Right ventricle myocardium superior (tissue), 1 donor: ENCODE data around the gene TNRC6C. TPM values are rescaled to one million over a fixed set of nuclear protein-coding genes. Genes with fewer than 3 reads are reported as not detected.

Experiments used
- ATAC-seq: fragments of 200-7000 bp; cut with Tn5 transposase; one replicate; pipeline ENCODE4 v1.9.1; 2020; ENCODE audit warnings: mild to moderate bottlenecking; ENCODE audit not compliant: poor library complexity
- DNase-seq: peaks from one replicate; pipeline ENCODE4 v3.0.0-alpha.2; 2020
- intact Hi-C: fragments of 100-400 bp; cut with DNase I; formaldehyde crosslinking; loops from one replicate; pipeline ENCODE4 v1.11.2; 2022
- total RNA-seq: library from RNA; stranded (reverse); fragmentation: NEBNext Ultra II Directional; extraction: Animal tissue kit (Norgen Biotek cat#: 25700); gene quantifications from one replicate; pipeline ENCODE4 v1.2.1, GENCODE V29; 2021
- donor health status: DM: no; HTN: yes; CAD: no; lungs with severe emphysema.

The TNRC6C gene
- total RNA-seq, 1 donor from 2014 or later: 17.8 TPM

- no peak for ATAC-seq
- intact Hi-C loops: no loop called here
- no peak for DNase-seq
These were observed 188.0 kb downstream of the TNRC6C start for GRCh38 chr17:78146471-78146869.

- DNase-seq: no peak
- intact Hi-C loops: no loop called here
- no peak for ATAC-seq
These were observed 188.4 kb downstream of the TNRC6C start for GRCh38 chr17:78146881-78147280.

- ATAC-seq (no peak), DNase-seq (no peak)
- intact Hi-C loops: no loop called here
These were observed 189.0 kb downstream of the TNRC6C start for GRCh38 chr17:78147315-78147998.

GRCh38 chr17:78148286-78149016, 189.9 kb downstream of the TNRC6C start:
- ATAC-seq: no peak
- intact Hi-C loops: no loop called here
- no peak for DNase-seq

- ATAC-seq (peak; percentile 25), DNase-seq (no peak)
- intact Hi-C loops: no loop called here
These were observed 193.1 kb downstream of the TNRC6C start for GRCh38 chr17:78151514-78152008.

- DNase-seq (no peak), ATAC-seq (no peak)
- intact Hi-C loops: no loop called here
These were observed 196.7 kb downstream of the TNRC6C start for GRCh38 chr17:78154903-78155811.

Other genes starting within 250 kb of the TNRC6C start
- gene TMC6, start 170.1 kb downstream of the TNRC6C start, total RNA-seq: 57.2 TPM
- 1.6 TPM for gene TMC8, start 172.1 kb downstream of the TNRC6C start, total RNA-seq
- gene C17orf99, start 187.7 kb downstream of the TNRC6C start, total RNA-seq: not detected
- gene SYNGR2, start 209.9 kb downstream of the TNRC6C start, total RNA-seq: 99.8 TPM
- 2.6 TPM for gene TK1, start 228.3 kb downstream of the TNRC6C start, total RNA-seq
- 32.7 TPM for gene AFMID, start 228.7 kb downstream of the TNRC6C start, total RNA-seq